Measurements from ENCODE around the gene NUP210. TPM values are rescaled to one million over a fixed set of nuclear protein-coding genes. Genes with fewer than 3 reads are reported as not detected.

The NUP210 gene
- total RNA-seq: 1.4 and 1.5 TPM in 2 replicates
- long read RNA-seq, partial matches to known transcripts: 0 of 1 reads
- long read RNA-seq, other reads (novel, unspliced or antisense): 1 of 1 reads

- Mint-ChIP-seq H3K4me1 (ENCODE audit: unreplicated experiment) (peaks cover 21% of the 10 kb centered on the region), H3K9me3 (ENCODE audit: unreplicated experiment) (no peaks in the 10 kb centered on the region), H3K27me3 (ENCODE audit: unreplicated experiment) (peaks cover 5% of the 10 kb centered on the region), H3K36me3 (ENCODE audit: unreplicated experiment) (no peaks in the 10 kb centered on the region), H3K27ac (ENCODE audit: unreplicated experiment) (no peak within 1 kb of the TSS), H3K4me3 (ENCODE audit: unreplicated experiment) (peak within 1 kb of the TSS; percentile 49)
- TF ChIP-seq, protein P1, sequence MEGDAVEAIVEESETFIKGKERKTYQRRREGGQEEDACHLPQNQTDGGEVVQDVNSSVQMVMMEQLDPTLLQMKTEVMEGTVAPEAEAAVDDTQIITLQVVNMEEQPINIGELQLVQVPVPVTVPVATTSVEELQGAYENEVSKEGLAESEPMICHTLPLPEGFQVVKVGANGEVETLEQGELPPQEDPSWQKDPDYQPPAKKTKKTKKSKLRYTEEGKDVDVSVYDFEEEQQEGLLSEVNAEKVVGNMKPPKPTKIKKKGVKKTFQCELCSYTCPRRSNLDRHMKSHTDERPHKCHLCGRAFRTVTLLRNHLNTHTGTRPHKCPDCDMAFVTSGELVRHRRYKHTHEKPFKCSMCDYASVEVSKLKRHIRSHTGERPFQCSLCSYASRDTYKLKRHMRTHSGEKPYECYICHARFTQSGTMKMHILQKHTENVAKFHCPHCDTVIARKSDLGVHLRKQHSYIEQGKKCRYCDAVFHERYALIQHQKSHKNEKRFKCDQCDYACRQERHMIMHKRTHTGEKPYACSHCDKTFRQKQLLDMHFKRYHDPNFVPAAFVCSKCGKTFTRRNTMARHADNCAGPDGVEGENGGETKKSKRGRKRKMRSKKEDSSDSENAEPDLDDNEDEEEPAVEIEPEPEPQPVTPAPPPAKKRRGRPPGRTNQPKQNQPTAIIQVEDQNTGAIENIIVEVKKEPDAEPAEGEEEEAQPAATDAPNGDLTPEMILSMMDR (IDR thresholded peaks at IDR 0.05): no peak
- no peak for DNase-seq (ENCODE audit: extremely low spot score, unreplicated experiment)
Observed at GRCh38 chr3:13420045-13420830, at the start of gene NUP210. TSS of gene NUP210 (minus strand) at chr3:13420322. CDS start at chr3:13420226, 96 bp downstream.

DNA sequence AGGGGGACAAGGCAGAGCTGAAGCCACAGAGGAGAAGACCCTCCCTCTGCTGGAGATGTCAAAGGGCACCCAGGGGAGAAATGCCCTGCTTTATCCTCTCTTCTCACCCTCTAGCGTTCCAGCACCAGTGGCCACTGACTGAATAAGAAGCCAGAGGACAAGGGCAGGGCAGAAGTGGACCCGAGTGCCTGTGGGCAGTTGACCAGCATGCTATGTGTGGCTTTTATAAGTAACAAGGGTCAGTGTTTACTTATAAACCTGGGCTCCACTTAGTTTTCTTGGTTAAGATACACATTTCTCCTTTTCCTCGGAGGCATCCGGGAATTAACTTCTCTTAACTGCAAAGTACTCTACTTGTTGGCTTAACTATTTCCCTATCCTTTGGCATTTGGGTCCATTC, 46.7 kb upstream of the NUP210 start:
- TF ChIP-seq, protein P1 (IDR thresholded peaks at IDR 0.05): no peak
- no peak for DNase-seq (ENCODE audit: extremely low spot score, unreplicated experiment)
- no peaks in the 10 kb centered on the region for H3K4me1 Mint-ChIP-seq (ENCODE audit: unreplicated experiment)
- H3K4me3 Mint-ChIP-seq (ENCODE audit: unreplicated experiment): no peak overlapping the region
- H3K36me3 Mint-ChIP-seq (ENCODE audit: unreplicated experiment): no peaks in the 10 kb centered on the region
- peaks cover 59% of the 10 kb centered on the region for H3K27me3 Mint-ChIP-seq (ENCODE audit: unreplicated experiment)
- no peaks in the 10 kb centered on the region for H3K9me3 Mint-ChIP-seq (ENCODE audit: unreplicated experiment)
- H3K27ac Mint-ChIP-seq (ENCODE audit: unreplicated experiment): no peak overlapping the region

DNA sequence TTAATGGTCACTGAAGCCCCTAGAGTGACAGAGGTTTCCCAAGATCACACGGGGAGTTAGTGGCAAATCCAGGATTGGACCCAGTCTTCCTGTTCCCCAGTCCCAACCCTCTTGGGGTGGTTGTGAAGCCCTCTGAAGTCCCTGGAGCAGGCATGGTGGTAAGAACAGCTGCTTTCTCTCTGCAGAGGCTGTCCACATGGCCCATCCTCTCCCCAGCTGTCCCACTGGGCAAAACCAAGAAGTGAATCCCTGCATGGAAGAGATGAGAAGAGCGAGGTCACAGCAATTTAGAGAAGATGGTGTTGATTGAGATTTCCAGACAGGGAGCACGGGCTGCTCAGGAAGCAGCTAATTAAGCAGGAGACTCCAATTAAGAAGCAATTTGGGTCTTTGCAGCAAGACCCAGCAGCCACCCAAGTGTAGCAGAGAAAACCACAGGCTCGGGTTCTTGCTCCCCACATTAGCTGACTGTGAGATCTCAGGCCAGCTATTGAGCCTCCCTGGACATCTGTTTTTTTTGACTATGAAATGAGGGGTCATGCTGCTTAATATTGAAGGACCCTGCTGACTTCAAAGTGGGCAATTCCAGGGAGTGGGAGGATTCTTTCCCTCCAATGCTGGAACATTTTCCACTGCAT, 45.2 kb upstream of the NUP210 start:
- Mint-ChIP-seq H3K27me3 (ENCODE audit: unreplicated experiment) (peaks cover 54% of the 10 kb centered on the region), H3K36me3 (ENCODE audit: unreplicated experiment) (no peaks in the 10 kb centered on the region), H3K4me3 (ENCODE audit: unreplicated experiment) (no peak overlapping the region), H3K9me3 (ENCODE audit: unreplicated experiment) (no peaks in the 10 kb centered on the region), H3K4me1 (ENCODE audit: unreplicated experiment) (no peaks in the 10 kb centered on the region), H3K27ac (ENCODE audit: unreplicated experiment) (no peak overlapping the region)
- TF ChIP-seq, protein P1 (IDR thresholded peaks at IDR 0.05): no peak
- no peak for DNase-seq (ENCODE audit: extremely low spot score, unreplicated experiment)

- no peak for DNase-seq (ENCODE audit: extremely low spot score, unreplicated experiment)
- Mint-ChIP-seq H3K27ac (ENCODE audit: unreplicated experiment) (no peak overlapping the region), H3K27me3 (ENCODE audit: unreplicated experiment) (peaks cover 59% of the 10 kb centered on the region), H3K4me1 (ENCODE audit: unreplicated experiment) (no peaks in the 10 kb centered on the region), H3K9me3 (ENCODE audit: unreplicated experiment) (no peaks in the 10 kb centered on the region), H3K4me3 (ENCODE audit: unreplicated experiment) (no peak overlapping the region), H3K36me3 (ENCODE audit: unreplicated experiment) (no peaks in the 10 kb centered on the region)
- TF ChIP-seq, protein P1 (IDR thresholded peaks at IDR 0.05): no peak
Observed at GRCh38 chr3:13463618-13464400, 43.7 kb upstream of the NUP210 start.
